Cardiac muscle cell (in vitro differentiated cells and primary cell): Measurements from ENCODE around the gene AXIN1. TPM values are rescaled to one million over a fixed set of nuclear protein-coding genes. Genes with fewer than 3 reads are reported as not detected.

Experiments used
- DNase-seq, 2 donors: peaks; one replicate each; pipeline versions ENCODE4 v3.0.0 to v3.0.0-alpha.2; 2010 to 2017; ENCODE audit warnings: low read depth in 1 of 2, low spot score in 1 of 2
- H3K27ac ChIP-seq: fragments of 200-600 bp; sonication (generic); 2 replicates; pipeline ENCODE4 v1.5.1; 2016
- H3K27me3 ChIP-seq: fragments of 200-600 bp; sonication (generic); 2 replicates; pipeline ENCODE4 v1.6.0; 2016; ENCODE audit warnings: control low read depth
- H3K36me3 ChIP-seq: fragments of 200-600 bp; sonication (generic); 2 replicates; pipeline ENCODE4 v1.5.1; 2016; ENCODE audit warnings: control low read depth
- H3K4me1 ChIP-seq: fragments of 200-600 bp; sonication (generic); 2 replicates; pipeline ENCODE4 v1.8.1; 2017; ENCODE audit warnings: low read depth, mild to moderate bottlenecking, mixed run types
- H3K4me3 ChIP-seq: fragments of 200-600 bp; sonication (generic); 2 replicates; pipeline ENCODE4 v1.5.1; 2016; ENCODE audit warnings: mild to moderate bottlenecking
- H3K9me3 ChIP-seq: fragments of 200-600 bp; sonication (generic); 2 replicates; pipeline ENCODE4 v1.5.1; 2017; ENCODE audit warnings: low read depth, mild to moderate bottlenecking, control low read depth
- CTCF ChIP-seq: IDR thresholded peaks from 2 replicates; pipeline ENCODE4 v1.5.1; 2012; ENCODE audit warnings: low read depth, mild to moderate bottlenecking, low read length
- polyA plus RNA-seq: library from polyadenylated mRNA; unstranded; fragments of >200 nt; fragmentation: Nextera tagmentation; extraction: Ambion mirVana; gene quantifications from 2 replicates; pipeline ENCODE4 v1.2.1, GENCODE V29; 2016
- total RNA-seq: library from RNA; depleted of rRNA; stranded (reverse); fragments of >200 nt; gene quantifications from 2 replicates; pipeline ENCODE4 v1.2.3, GENCODE V29; 2016

The AXIN1 gene
- total and polyA plus RNA-seq, 2 experiments from 2014 or later, result 16.5 to 49.7 TPM

DNA sequence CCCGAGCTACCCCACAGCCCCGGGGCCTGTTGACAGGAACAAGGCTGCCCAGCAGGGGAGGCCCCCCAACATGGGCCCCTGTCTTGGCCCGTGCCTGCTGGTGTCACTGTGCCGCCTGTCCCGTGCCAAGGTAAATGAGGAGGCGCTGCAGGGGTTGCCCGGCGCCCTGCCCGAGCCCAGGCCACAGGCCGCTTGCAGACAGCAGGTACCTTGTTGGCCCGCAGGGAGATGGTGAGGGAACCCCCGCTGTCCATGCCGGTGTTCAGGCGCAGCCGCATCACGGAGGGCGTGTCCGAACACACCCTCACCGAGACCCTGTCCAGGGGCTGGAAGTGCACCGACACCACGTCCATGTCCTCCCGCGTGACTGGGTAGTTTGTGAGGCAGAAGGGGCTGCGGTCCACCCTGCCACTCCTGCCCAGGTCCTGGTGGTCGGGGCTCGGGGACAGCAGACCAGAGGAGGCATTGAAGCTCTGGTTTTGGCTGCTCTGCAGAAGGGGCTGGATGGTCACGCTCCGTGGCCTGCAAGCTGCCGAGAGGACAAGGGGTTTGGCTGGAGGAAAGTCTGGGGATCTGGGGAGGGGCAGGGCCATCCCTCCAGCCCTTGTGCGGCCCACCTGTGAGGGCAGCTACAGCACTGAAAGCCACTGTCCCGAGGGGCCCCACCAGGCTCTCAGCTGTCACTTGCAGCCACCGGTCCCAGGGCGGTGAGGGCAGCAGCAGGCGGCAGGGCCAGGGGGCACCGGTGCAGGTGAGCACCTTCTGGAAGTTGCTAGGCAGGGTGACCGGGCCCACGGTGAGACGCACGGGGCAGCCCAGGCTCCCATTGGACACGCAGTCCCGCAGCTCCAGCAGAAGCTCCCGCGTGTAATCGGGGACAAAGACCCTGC, 23.6 kb upstream of the AXIN1 start:
- Histone ChIP-seq H3K4me1 (no peaks in the 10 kb centered on the region), H3K9me3 (no peaks in the 10 kb centered on the region), H3K27ac (no peak overlapping the region), H3K27me3 (no peaks in the 10 kb centered on the region), H3K4me3 (no peak overlapping the region), H3K36me3 (peaks cover 27% of the 10 kb centered on the region)
- no peak for DNase-seq
- TF ChIP-seq CTCF, result no peak

DNA sequence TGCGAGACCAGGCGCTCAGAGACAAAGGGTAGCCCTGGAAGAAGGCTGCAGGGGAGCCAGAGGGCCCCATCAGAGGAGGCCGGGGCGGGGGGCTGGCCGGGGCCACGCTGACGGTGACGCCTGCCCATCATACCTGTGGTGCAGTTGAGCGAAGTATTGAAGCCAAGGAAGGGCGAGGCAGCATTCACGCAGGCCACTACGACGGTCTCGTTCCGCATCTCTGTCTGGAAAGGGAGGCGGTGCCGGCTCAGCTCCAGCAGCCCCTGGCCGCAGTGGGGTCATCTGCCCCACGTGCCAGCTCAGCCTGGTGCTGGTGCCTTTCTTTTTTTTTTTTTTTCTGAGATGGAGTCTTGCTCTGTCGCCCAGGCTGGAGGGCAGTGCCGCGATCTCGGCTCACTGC, 22.7 kb upstream of the AXIN1 start:
- H3K27me3 ChIP-seq, result no peaks in the 10 kb centered on the region
- H3K4me1 ChIP-seq, result no peaks in the 10 kb centered on the region
- no peak for TF ChIP-seq CTCF
- no peak overlapping the region for H3K4me3 ChIP-seq
- H3K9me3 ChIP-seq, result no peaks in the 10 kb centered on the region
- no peak for DNase-seq
- H3K36me3 ChIP-seq, result peaks cover 27% of the 10 kb centered on the region
- H3K27ac ChIP-seq, result no peak overlapping the region

DNA sequence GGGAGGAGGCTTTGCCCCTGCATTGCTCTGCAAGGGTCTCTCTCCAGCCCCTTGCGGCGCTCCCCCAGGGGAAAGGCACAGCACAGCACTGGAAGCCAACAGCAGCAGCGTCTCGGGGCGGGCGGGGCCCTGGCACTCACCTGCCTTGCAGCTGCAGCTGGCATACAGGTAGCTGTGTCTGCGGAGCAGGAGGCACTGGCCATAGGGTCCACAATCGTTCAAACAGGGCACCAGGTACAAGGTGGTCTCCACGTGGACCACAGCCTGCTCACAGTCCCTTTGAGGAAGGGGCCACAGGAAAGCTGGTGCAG, 22.0 kb upstream of the AXIN1 start:
- Histone ChIP-seq H3K4me3 (no peak overlapping the region), H3K9me3 (no peaks in the 10 kb centered on the region), H3K4me1 (peaks cover 4% of the 10 kb centered on the region), H3K27ac (no peak overlapping the region), H3K27me3 (no peaks in the 10 kb centered on the region), H3K36me3 (peaks cover 27% of the 10 kb centered on the region)
- no peak for DNase-seq
- TF ChIP-seq CTCF, result no peak

DNA sequence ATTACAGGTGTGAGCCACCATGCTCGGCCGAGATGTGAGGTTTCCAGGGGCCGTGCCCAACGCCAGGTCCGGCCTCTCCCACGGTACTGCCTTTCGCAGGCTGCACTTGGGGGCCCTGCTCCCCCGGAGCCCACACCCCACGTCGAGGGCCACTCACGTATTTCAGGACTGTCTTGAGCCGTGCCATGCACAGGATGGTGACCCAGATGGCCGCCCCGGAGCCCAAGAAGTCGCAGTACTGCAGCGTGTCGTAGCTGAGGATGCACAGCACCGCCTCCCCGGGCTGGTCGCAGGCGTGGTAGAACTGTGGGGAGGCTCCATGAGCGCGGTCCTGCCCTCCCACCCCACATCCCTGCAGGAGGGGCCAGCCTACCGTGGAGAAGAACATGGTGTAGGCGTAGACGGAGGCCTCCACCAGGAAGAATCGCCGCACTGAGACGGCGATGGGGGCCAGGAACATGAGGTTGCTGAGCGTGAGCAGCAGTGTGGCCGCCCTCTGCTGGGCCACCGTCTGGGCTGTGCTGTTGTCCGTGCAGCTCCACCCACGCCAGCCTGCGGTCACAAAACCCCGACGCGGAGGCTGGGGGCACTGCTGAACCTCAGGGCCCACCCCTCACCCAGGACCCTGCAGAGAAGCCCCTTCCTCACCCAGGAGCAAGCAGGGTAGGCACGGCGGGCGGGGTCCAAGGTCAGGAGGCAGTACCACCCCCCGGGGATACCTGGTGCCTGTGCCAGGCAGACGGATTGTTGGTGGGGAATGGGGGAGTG, 21.5 kb upstream of the AXIN1 start:
- H3K4me1 ChIP-seq, result peaks cover 5% of the 10 kb centered on the region
- no peaks in the 10 kb centered on the region for H3K27me3 ChIP-seq
- no peak overlapping the region for H3K27ac ChIP-seq
- H3K9me3 ChIP-seq, result no peaks in the 10 kb centered on the region
- no peak overlapping the region for H3K4me3 ChIP-seq
- TF ChIP-seq CTCF, result no peak
- no peak for DNase-seq
- peaks cover 27% of the 10 kb centered on the region for H3K36me3 ChIP-seq

DNA sequence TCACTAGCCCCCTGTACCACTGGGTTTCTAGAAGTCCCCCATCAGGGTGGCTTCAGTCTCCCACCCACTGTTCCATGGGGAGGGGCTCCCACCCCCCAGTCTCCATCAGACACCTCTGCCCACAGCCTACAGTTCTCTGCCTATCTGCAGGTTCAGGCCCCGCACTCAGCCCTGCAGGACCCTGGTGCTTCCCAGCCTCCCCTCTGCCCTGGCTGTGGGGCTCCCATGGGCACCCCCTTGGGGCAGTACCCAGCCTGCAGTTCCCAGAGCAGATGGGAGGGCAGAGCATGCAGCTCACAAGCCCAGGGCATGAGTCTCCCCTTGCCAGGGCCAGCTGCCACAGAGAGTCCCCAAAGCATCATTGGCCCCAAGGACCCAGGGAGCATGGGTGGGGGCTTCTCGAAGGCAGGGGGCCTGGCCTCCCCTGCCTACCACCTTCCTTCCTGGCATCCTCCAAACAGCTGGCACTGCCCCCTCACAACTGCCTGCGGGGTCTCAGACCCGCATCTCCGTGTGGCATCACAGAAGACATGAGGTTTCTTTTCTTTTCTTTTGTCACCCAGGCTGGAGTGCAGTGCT, 20.6 kb upstream of the AXIN1 start:
- no peak for TF ChIP-seq CTCF
- Histone ChIP-seq H3K9me3 (no peaks in the 10 kb centered on the region), H3K27ac (no peak overlapping the region), H3K36me3 (peaks cover 33% of the 10 kb centered on the region), H3K4me3 (no peak overlapping the region), H3K27me3 (no peaks in the 10 kb centered on the region), H3K4me1 (peaks cover 5% of the 10 kb centered on the region)
- no peak for DNase-seq
